HepG2 (cell line): ENCODE results near the gene NUP85. TPM values are rescaled to one million over a fixed set of nuclear protein-coding genes. Genes with fewer than 3 reads are reported as not detected.

ENCODE experiments used
- CC2D1A ChIP-seq: sonication (generic); formaldehyde crosslinking; IDR thresholded peaks from 2 replicates; pipeline ENCODE4 v1.8.1; 2023; ENCODE audit warnings: mild to moderate bottlenecking, missing genetic modification reagents
- CTCF ChIP-seq: sonication (generic); formaldehyde crosslinking; IDR thresholded peaks from 2 replicates; pipeline ENCODE4 v1.5.0; 2020; ENCODE audit warnings: mild to moderate bottlenecking, missing genetic modification reagents, moderate library complexity
- DNMT1 ChIP-seq: sonication (generic); formaldehyde crosslinking; IDR thresholded peaks from 2 replicates; pipeline ENCODE4 v1.5.1; 2020; ENCODE audit warnings: mild to moderate bottlenecking, missing genetic modification reagents
- ELK4 ChIP-seq: sonication (generic); formaldehyde crosslinking; IDR thresholded peaks from 2 replicates; pipeline ENCODE4 v1.9.0; 2021; ENCODE audit warnings: missing genetic modification reagents, borderline replicate concordance
- ETV6 ChIP-seq: sonication (generic); formaldehyde crosslinking; conservative IDR thresholded peaks from 2 replicates; pipeline ENCODE4 v1.4.0; 2020; ENCODE audit warnings: missing genetic modification reagents
- HHEX ChIP-seq: IDR thresholded peaks from 2 replicates; pipeline ENCODE4 v1.6.1; 2016; ENCODE audit warnings: control low read depth
- HMGXB4 ChIP-seq, 2 experiments: sonication (generic) in 1 of 2; formaldehyde crosslinking in 1 of 2; IDR thresholded peaks; 2 replicates each; pipeline versions ENCODE4 v1.4.0 to v1.6.1; 2018 to 2020; ENCODE audit warnings: missing genetic modification reagents in 2 of 2, borderline replicate concordance in 1 of 2, low read depth in 1 of 2, mild to moderate bottlenecking in 1 of 2, missing biosample characterization in 1 of 2
- HNF4G ChIP-seq, 2 experiments: sonication (generic) in 1 of 2; formaldehyde crosslinking in 1 of 2; IDR thresholded peaks; 2 replicates each; pipeline versions ENCODE4 v1.4.0 to v1.6.1; 2011 to 2020; ENCODE audit warnings: borderline replicate concordance in 2 of 2, low read depth in 2 of 2, mild to moderate bottlenecking in 2 of 2, low read length in 1 of 2, missing genetic modification reagents in 1 of 2, moderate library complexity in 1 of 2
- IRX3 ChIP-seq: sonication (generic); formaldehyde crosslinking; IDR thresholded peaks from 2 replicates; pipeline ENCODE4 v1.8.1; 2023; ENCODE audit warnings: mild to moderate bottlenecking, low read depth, missing genetic modification reagents, borderline replicate concordance
- JARID2 ChIP-seq: sonication (generic); formaldehyde crosslinking; IDR thresholded peaks from 2 replicates; pipeline ENCODE4 v1.8.1; 2023; ENCODE audit warnings: missing genetic modification reagents, inconsistent platforms; ENCODE audit not compliant: insufficient replicate concordance
- KLF15 ChIP-seq: sonication (generic); formaldehyde crosslinking; IDR thresholded peaks from 2 replicates; pipeline ENCODE4 v1.8.1; 2023; ENCODE audit warnings: borderline replicate concordance, mild to moderate bottlenecking, inconsistent platforms, missing genetic modification reagents, mixed read lengths
- LCORL ChIP-seq, 2 experiments: fragments of 450-650 bp in 1 of 2; sonication (generic) in 1 of 2; formaldehyde crosslinking in 1 of 2; IDR thresholded peaks; 2 replicates each; pipeline versions ENCODE4 v1.5.0 to v1.6.1; 2017 to 2020; ENCODE audit warnings: antibody characterized with exemption in 1 of 2, missing genetic modification reagents in 1 of 2
- MYC ChIP-seq: sonication (generic); formaldehyde crosslinking; IDR thresholded peaks from 2 replicates; pipeline ENCODE4 v1.9.0; 2021; ENCODE audit warnings: missing genetic modification reagents, borderline replicate concordance
- NFATC3 ChIP-seq: sonication (generic); formaldehyde crosslinking; IDR thresholded peaks from 2 replicates; pipeline ENCODE4 v1.5.1; 2020; ENCODE audit warnings: mild to moderate bottlenecking, missing genetic modification reagents
- NFE2 ChIP-seq: sonication (generic); formaldehyde crosslinking; IDR thresholded peaks from 2 replicates; pipeline ENCODE4 v1.4.0; 2020; ENCODE audit warnings: missing genetic modification reagents
- POGZ ChIP-seq: sonication (generic); formaldehyde crosslinking; IDR thresholded peaks from 2 replicates; pipeline ENCODE4 v1.4.0; 2020; ENCODE audit warnings: mild to moderate bottlenecking, missing genetic modification reagents
- RELA ChIP-seq: sonication (generic); formaldehyde crosslinking; IDR thresholded peaks from 2 replicates; pipeline ENCODE4 v1.4.0; 2020; ENCODE audit warnings: missing genetic modification reagents
- REXO4 ChIP-seq: sonication (generic); formaldehyde crosslinking; IDR thresholded peaks from 2 replicates; pipeline ENCODE4 v1.8.0; 2022; ENCODE audit warnings: missing genetic modification reagents, mild to moderate bottlenecking, borderline replicate concordance
- SSRP1 ChIP-seq: IDR thresholded peaks from 2 replicates; pipeline ENCODE4 v1.6.1; 2016; ENCODE audit warnings: control low read depth
- ZNF232 ChIP-seq: sonication (generic); formaldehyde crosslinking; IDR thresholded peaks from 2 replicates; pipeline ENCODE4 v1.4.0; 2020; ENCODE audit warnings: missing genetic modification reagents, borderline replicate concordance
- ZNF343 ChIP-seq: sonication (generic); formaldehyde crosslinking; IDR thresholded peaks from 2 replicates; pipeline ENCODE4 v1.4.0; 2020; ENCODE audit warnings: mild to moderate bottlenecking, missing genetic modification reagents
- ZNF713 ChIP-seq: sonication (generic); formaldehyde crosslinking; IDR thresholded peaks from 2 replicates; pipeline ENCODE4 v1.4.0; 2020; ENCODE audit warnings: mild to moderate bottlenecking, missing genetic modification reagents
- ZNF749 ChIP-seq: sonication (generic); formaldehyde crosslinking; IDR thresholded peaks from 2 replicates; pipeline ENCODE4 v1.8.0; 2022; ENCODE audit warnings: mild to moderate bottlenecking, missing genetic modification reagents, moderate library complexity, borderline replicate concordance
- ZNF75D ChIP-seq: sonication (generic); formaldehyde crosslinking; IDR thresholded peaks from 2 replicates; pipeline ENCODE4 v1.8.1; 2023; ENCODE audit warnings: missing genetic modification reagents, mild to moderate bottlenecking, borderline replicate concordance
- ZNF83 ChIP-seq: sonication (generic); formaldehyde crosslinking; IDR thresholded peaks from 2 replicates; pipeline ENCODE4 v1.4.0; 2020; ENCODE audit warnings: missing genetic modification reagents, mild to moderate bottlenecking, borderline replicate concordance
- ZNF839 ChIP-seq: sonication (generic); formaldehyde crosslinking; IDR thresholded peaks from 2 replicates; pipeline ENCODE4 v1.4.0; 2020; ENCODE audit warnings: missing genetic modification reagents, mild to moderate bottlenecking, borderline replicate concordance
- polyA plus RNA-seq, 8 experiments: library from polyadenylated mRNA; depleted of rRNA in 3 of 8; stranded (reverse) in 7 of 8; unstranded in 1 of 8; fragments of >200 nt; fragmentation: Illumina TruSeq in 4 of 8; extraction: Trizol in 4 of 8; gene quantifications; 2 replicates each; pipeline versions ENCODE4 v1.2.1 to v1.2.3, GENCODE V29; 2011 to 2016; ENCODE audit warnings: low read depth in 4 of 8, missing spikeins in 1 of 8, mixed read lengths in 1 of 8; ENCODE audit not compliant: insufficient read depth in 1 of 8
- total RNA-seq, 5 experiments: library from RNA; depleted of rRNA; stranded (reverse); fragments of >200 nt; fragmentation: Illumina TruSeq; extraction: Trizol; gene quantifications; 2 replicates each; pipeline ENCODE4 v1.2.3, GENCODE V29; 2016; ENCODE audit warnings: low read depth in 1 of 5

Gene NUP85
- total and polyA plus RNA-seq, 2 of the 13 experiments (the other 11 are each of a cell fraction or from before 2014, with no cell fraction given), result 89.1 to 124 TPM

GRCh38 chr17:75238684-75239191, 33.3 kb downstream of the NUP85 start (continued):
- no peak for TF ChIP-seq HNF4G (IDR thresholded peaks at IDR 0.05; ENCODE audit: borderline replicate concordance, low read depth, low read length)
- no peak for TF ChIP-seq HNF4G (CRISPR knock-in tag; IDR thresholded peaks at IDR 0.05; ENCODE audit: borderline replicate concordance, low read depth)
- peak; percentile 21; the same call in 1 of the 2 replicates for TF ChIP-seq MYC
- TF ChIP-seq LCORL (IDR thresholded peaks at IDR 0.05), result no peak
- no peak for TF ChIP-seq LCORL (CRISPR knock-in tag; IDR thresholded peaks at IDR 0.05)
- no peak for TF ChIP-seq NFE2 (CRISPR knock-in tag)
- no peak; the same call in 1 of the 2 replicates for TF ChIP-seq SSRP1 (CRISPR knock-in tag)
- no peak for TF ChIP-seq ELK4 (CRISPR knock-in tag)
- TF ChIP-seq JARID2 (CRISPR knock-in tag), result no peak
- TF ChIP-seq CTCF, result peak; percentile 97
- TF ChIP-seq HMGXB4 (CRISPR knock-in tag; IDR thresholded peaks at IDR 0.05; ENCODE audit: borderline replicate concordance in 1 of 2, low read depth in 1 of 2), result peak in 1 of 2 experiments; percentile 57; a peak in 1 of 4 replicates
- no peak for TF ChIP-seq CC2D1A (CRISPR knock-in tag)
- TF ChIP-seq ETV6 (CRISPR knock-in tag), result no peak
- 0 out of 2 replicates have a peak, but pooled peaks have one; percentile 18 for TF ChIP-seq DNMT1
- no peak for TF ChIP-seq ZNF749 (CRISPR knock-in tag)
- no peak for TF ChIP-seq REXO4 (CRISPR knock-in tag)
- TF ChIP-seq HHEX, result no peak
- no peak; the same call in 1 of the 2 replicates for TF ChIP-seq NFATC3 (CRISPR knock-in tag)
- TF ChIP-seq ZNF713 (CRISPR knock-in tag), result no peak; the same call in 1 of the 2 replicates
- TF ChIP-seq ZNF343 (CRISPR knock-in tag), result no peak
- no peak for TF ChIP-seq KLF15 (CRISPR knock-in tag)
- TF ChIP-seq ZNF83, result no peak
- no peak for TF ChIP-seq IRX3 (CRISPR knock-in tag)
- no peak for TF ChIP-seq ZNF232 (CRISPR knock-in tag)
- TF ChIP-seq POGZ (CRISPR knock-in tag), result no peak
- peak; percentile 35; the same call in 1 of the 2 replicates for TF ChIP-seq RELA (CRISPR knock-in tag)
- TF ChIP-seq ZNF839 (CRISPR knock-in tag), result no peak
- TF ChIP-seq ZNF75D (CRISPR knock-in tag), result no peak
